GM21723 (cell line): ENCODE measurements around the gene USP24.
"Not testable (repeated sequence)": the region's sequence is repeated elsewhere in the genome, so short reads cannot be mapped to it uniquely, and the experiment has no call there.

Experiments used
- ATAC-seq: cut with Tn5 transposase; IDR thresholded peaks from one replicate; pipeline ENCODE4 v1.9.1; 2021; ENCODE audit warnings: mild to moderate bottlenecking, moderate library complexity; ENCODE audit not compliant: unreplicated experiment

USP24 gene

DNA sequence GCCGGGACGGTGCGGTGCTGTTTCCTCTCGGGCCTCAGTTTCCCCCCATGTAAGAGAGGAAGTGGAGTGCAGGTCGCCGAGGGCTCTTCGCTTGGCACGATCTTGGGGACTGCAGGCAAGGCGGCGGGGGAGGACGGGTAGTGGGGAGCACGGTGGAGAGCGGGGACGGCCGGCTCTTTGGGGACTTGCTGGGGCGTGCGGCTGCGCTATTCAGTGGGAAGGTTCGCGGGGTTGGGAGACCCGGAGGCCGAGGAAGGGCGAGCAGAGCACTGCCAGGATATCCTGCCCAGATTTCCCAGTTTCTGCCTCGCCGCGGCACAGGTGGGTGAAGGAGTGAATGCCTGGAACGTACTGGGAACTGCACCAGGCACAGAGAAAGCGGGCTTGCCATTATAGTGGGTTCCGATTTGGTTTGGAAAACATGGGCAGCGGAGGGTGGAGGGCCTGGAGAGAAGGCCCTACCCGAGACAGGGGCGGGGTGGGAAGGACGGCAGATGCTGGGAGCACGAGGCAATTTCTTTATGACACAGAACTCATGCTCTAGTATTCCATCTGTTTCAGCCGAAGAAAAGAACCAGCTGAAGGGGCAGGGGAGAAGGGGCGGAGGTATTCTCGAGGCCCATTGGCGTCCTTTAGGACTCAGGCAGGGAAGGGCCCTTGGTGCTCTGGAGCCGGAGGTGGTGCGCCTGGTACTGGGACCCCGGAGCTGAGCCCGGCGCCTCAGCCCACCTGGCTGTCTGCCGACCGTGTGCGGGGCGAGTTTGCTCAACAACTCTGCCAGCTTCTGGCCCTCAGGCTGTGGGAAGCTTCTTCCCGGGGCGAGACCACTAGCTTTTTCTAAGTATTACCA lies 174.9 kb downstream of the USP24 start:
- ATAC-seq, result no peak

DNA sequence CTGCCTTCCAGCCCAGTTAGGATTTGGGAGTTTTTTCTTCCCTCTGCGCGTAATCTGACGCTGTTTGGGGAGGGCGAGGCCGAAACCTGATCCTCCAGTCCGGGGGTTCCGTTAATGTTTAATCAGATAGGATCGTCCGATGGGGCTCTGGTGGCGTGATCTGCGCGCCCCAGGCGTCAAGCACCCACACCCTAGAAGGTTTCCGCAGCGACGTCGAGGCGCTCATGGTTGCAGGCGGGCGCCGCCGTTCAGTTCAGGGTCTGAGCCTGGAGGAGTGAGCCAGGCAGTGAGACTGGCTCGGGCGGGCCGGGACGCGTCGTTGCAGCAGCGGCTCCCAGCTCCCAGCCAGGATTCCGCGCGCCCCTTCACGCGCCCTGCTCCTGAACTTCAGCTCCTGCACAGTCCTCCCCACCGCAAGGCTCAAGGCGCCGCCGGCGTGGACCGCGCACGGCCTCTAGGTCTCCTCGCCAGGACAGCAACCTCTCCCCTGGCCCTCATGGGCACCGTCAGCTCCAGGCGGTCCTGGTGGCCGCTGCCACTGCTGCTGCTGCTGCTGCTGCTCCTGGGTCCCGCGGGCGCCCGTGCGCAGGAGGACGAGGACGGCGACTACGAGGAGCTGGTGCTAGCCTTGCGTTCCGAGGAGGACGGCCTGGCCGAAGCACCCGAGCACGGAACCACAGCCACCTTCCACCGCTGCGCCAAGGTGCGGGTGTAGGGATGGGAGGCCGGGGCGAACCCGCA lies 175.7 kb downstream of the USP24 start, which contains the start of gene PCSK9:
Gene PCSK9, plus strand, starts transcription at position 207 of the 741 bp plus-strand sequence. Its CDS starts 290 bp downstream, at position 497.
- ATAC-seq, result no peak

DNA sequence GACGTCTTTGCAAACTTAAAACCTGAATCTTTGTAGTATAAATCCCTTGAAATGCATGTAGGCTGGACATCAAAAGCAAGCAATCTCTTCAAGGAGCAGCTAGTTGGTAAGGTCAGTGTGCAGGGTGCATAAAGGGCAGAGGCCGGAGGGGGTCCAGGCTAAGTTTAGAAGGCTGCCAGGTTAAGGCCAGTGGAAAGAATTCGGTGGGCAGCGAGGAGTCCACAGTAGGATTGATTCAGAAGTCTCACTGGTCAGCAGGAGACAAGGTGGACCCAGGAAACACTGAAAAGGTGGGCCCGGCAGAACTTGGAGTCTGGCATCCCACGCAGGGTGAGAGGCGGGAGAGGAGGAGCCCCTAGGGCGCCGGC lies 176.2 kb downstream of the USP24 start:
- ATAC-seq, result no peak

DNA sequence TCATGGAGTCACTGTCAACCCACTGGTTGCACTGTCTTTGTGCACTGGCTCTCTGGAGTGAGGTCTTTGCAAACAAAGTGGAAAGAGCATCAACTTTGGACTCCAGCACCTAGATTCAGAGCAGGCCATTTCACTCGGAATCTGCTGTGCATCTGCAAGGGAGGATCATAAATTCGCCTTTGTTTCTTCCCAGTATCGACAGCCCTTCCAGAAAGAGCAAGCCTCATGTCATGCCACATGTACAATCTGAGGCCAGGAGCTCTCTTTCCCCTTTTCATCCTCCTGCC lies 176.7 kb downstream of the USP24 start:
- no peak for ATAC-seq

- ATAC-seq, result no peak
Observed at GRCh38 chr1:55037733-55038551, 177.2 kb downstream of the USP24 start.

DNA sequence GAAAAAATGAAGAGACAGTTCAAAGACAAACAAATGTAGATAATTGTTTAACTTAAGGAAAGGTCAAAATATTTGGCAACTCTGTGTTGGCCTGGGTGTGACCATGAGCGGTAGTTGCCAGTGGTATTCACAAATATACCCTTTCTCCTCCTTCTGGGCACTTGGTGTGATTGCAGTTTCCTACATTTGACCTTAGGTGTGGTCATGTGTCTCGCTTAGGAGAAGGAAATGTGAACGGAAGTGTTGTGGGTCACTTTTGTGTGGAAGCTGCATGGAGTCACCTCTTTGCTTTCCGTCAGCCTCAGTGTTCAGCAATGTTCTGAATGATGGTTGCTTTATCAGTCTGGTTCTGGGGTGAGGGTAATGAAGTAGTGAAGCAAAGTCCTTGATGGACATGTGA lies 179.3 kb downstream of the USP24 start:
- no peak for ATAC-seq

GRCh38 chr1:55034476-55035133 lies 180.6 kb downstream of the USP24 start:
- no peak for ATAC-seq

DNA sequence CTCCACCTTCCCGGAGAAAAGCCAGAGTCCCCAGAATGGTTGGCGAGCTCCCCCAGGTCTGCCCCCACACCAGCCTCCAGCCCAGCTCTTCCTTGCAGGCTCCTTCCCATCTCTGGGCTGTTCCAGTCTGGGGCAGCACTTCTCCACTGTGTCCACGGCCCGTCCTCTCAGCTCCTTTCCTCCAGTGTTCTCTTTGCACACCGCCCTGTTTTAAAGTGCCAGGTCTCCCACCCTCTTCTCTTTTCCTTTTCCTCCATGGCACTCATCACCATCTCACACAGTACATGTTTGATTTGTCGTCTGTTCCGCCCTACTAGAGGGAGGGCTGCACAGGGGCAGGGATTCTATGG lies 181.9 kb downstream of the USP24 start:
- ATAC-seq, result no peak

DNA sequence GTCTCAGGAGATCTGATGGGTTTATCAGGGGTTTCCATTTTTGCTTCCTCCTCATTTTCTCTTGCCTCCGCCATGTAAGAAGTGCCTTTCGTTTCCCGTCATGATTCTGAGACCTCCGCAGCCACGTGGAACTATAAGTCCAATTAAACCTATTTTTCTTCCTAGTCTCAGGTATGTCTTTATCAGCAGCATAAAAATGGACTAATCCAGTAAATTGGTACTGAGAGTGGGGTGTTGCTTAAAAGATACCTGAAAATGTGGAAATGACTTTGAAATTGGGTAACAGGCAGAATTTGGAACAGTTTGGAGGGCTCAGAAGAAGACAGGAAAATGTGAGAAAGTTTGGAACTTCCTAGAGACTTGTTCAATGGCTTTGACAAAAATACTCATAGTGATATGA lies 184.1 kb downstream of the USP24 start:
- ATAC-seq, result not testable (repeated sequence)

DNA sequence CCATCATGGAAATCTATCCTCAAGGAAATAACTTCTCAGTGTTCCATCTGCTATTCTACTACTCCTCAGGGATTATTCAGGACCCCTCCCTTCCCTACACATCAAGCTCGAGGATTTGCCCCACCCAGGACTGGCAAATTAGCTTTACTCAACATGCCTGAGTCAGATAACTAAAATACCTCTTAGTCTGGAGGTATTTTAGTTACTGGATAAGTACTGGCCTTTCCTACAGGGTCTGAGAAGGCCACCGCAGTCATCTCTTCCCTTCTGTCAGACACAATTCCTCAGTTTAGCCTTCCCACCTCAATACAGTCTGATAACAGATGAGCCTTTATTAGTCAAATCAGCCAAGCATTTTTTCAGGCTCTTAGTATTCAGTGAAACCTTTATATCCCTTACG lies 188.5 kb downstream of the USP24 start:
- ATAC-seq, result not testable (repeated sequence)

DNA sequence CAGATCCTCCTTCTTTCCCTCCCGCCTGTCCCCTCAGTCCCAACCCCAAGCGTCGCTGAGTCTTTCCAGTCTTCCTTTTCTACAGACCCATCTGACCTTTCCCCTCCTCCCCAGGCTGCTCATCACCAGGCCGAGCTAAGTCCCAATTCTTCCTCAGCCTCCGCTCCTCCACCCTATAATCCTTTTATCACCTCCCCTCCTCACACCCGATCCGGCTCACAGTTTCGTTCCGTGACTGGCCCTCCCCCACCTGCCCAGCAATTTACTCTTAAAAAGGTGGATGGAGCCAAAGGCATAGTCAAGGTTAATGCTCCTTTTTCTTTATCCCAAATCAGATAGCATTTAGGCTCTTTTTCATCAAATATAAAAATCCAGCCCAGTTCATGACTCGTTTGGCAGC lies 191.0 kb downstream of the USP24 start:
- ATAC-seq, result not testable (repeated sequence)

GRCh38 chr1:55021942-55022546 lies 193.1 kb downstream of the USP24 start:
- no peak for ATAC-seq

DNA sequence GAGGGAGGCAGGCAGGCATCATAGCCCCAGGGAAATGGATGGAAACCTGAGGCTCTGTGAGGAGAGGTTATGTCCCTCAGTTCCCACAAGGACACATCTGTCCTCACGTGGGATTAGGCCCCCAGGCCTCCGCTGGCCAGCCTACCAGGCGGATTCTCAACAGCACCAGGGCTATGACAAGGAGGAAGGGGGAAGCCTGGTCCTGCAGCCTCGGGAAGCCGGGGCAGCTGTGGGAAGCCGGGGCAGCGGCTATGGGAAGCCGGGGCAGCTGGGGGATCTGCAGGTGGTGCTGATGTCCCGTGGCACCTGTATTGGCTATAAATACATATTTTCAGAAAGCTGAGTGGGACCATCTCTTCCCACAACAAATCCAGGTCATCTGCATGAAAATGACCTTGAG lies 196.8 kb downstream of the USP24 start:
- ATAC-seq, result no peak
